D721Med (cell line): Measurements from ENCODE around the gene GPC3.
"Not testable (repeated sequence)": the region's sequence is repeated elsewhere in the genome, so short reads cannot be mapped to it uniquely, and the experiment has no call there.

Experiments
- DNase-seq: peaks from one replicate; pipeline ENCODE4 v3.0.0; 2011; ENCODE audit warnings: low spot score; ENCODE audit not compliant: insufficient read length
- FAIRE-seq: peaks from 2 replicates; lab custom pipeline; 2011; peaks lifted over from hg19 to GRCh38; lab: Jason Lieb, UNC
- CTCF ChIP-seq: IDR thresholded peaks from 2 replicates; pipeline ENCODE4 v1.5.1; 2012; ENCODE audit warnings: mild to moderate bottlenecking, control low read depth; ENCODE audit not compliant: insufficient read depth; ENCODE audit errors: missing control alignments

The GPC3 gene

GRCh38 chrX:133771086-133771646 is 214.2 kb downstream of the GPC3 start:
- DNase-seq, result no peak
- TF ChIP-seq CTCF, result no peak
- no peak for FAIRE-seq

GRCh38 chrX:133762976-133763548 is 222.3 kb downstream of the GPC3 start:
- FAIRE-seq, DNase-seq: not testable (repeated sequence)

- DNase-seq, result no peak
- TF ChIP-seq CTCF, result no peak
- FAIRE-seq, result no peak
Observed at GRCh38 chrX:133754657-133755056, 230.7 kb downstream of the GPC3 start.

- FAIRE-seq, result no peak
- DNase-seq, result no peak
- TF ChIP-seq CTCF, result no peak
Observed at GRCh38 chrX:133749951-133750350, 235.4 kb downstream of the GPC3 start.

- TF ChIP-seq CTCF, result no peak
- DNase-seq (no peak), FAIRE-seq (no peak)
Observed at GRCh38 chrX:133749370-133749769, 236.0 kb downstream of the GPC3 start.

- FAIRE-seq, result no peak
- no peak for DNase-seq
- TF ChIP-seq CTCF, result no peak
Observed at GRCh38 chrX:133747196-133747595, 238.2 kb downstream of the GPC3 start.

- FAIRE-seq (no peak), DNase-seq (no peak)
- TF ChIP-seq CTCF, result no peak
Observed at GRCh38 chrX:133746593-133746992, 238.8 kb downstream of the GPC3 start.
